SK-N-SH (cell line): Measurements from ENCODE around the gene NLK. TPM values are rescaled to one million over a fixed set of nuclear protein-coding genes. Genes with fewer than 3 reads are reported as not detected.

ENCODE experiments used
- CTCF ChIA-PET: fragments of 300-600, 350-600 bp; formaldehyde crosslinking; extraction: SDS; loops from one replicate; lab custom pipeline; 2021; lab: Yijun Ruan, JAX
- POLR2A ChIA-PET: fragments of 350-600 bp; sonication (Branson Sonifier 250); formaldehyde crosslinking; extraction: SDS; loops from one replicate; lab custom pipeline; 2020; ENCODE audit warnings: antibody characterized with exemption, inconsistent platforms; lab: Yijun Ruan, JAX
- DNase-seq: peaks from one replicate; pipeline ENCODE4 v3.0.0; 2012
- H2AFZ ChIP-seq: fragments of 200-600 bp; sonication (generic); 2 replicates; pipeline ENCODE4 v1.8.1; 2016; ENCODE audit warnings: antibody characterized with exemption, mild to moderate bottlenecking, low read depth
- H3F3A ChIP-seq: fragments of 200-600 bp; sonication (generic); replicated peaks from 2 replicates; pipeline ENCODE3; 2016; ENCODE audit warnings: antibody characterized with exemption, mild to moderate bottlenecking; ENCODE audit not compliant: insufficient read depth
- H3K27ac ChIP-seq, 2 experiments: fragments of 200-500 bp in 1 of 2; fragments of 200-600 bp in 1 of 2; sonication (Bioruptor generic) in 1 of 2; sonication (generic), shearing (Covaris generic) in 1 of 2; 2 replicates each; pipeline versions ENCODE4 v1.5.1 to v1.6.1; 2014 to 2016; ENCODE audit warnings: low read depth in 2 of 2, inconsistent platforms in 1 of 2, low read length in 1 of 2, mild to moderate bottlenecking in 1 of 2, mixed read lengths in 1 of 2
- H3K27me3 ChIP-seq: fragments of 200-600 bp; sonication (generic), shearing (Covaris generic); 2 replicates; pipeline ENCODE4 v1.6.1; 2016; ENCODE audit warnings: mixed run types; ENCODE audit not compliant: insufficient read depth
- H3K36me3 ChIP-seq, 2 experiments: fragments of 200-500 bp in 1 of 2; fragments of 200-600 bp in 1 of 2; sonication (Bioruptor generic) in 1 of 2; sonication (generic) in 1 of 2; replicated peaks in 1 of 2; 2 replicates each; pipeline versions ENCODE3 to v1.5.1; 2014 to 2016; ENCODE audit warnings: low read length in 1 of 2, mild to moderate bottlenecking in 1 of 2; ENCODE audit not compliant: insufficient read depth in 2 of 2, control insufficient read depth in 1 of 2
- H3K4me1 ChIP-seq, 2 experiments: fragments of 200-500 bp in 1 of 2; fragments of 200-600 bp in 1 of 2; sonication (Bioruptor generic) in 1 of 2; sonication (generic), shearing (Covaris generic) in 1 of 2; 2 replicates each; pipeline versions ENCODE4 v1.5.1 to v1.6.1; 2014 to 2016; ENCODE audit warnings: low read depth in 1 of 2, low read length in 1 of 2, mixed run types in 1 of 2; ENCODE audit not compliant: insufficient read depth in 2 of 2, control insufficient read depth in 1 of 2
- H3K4me2 ChIP-seq: fragments of 200-600 bp; sonication (generic), shearing (Covaris generic); 2 replicates; pipeline ENCODE4 v1.6.1; 2017; ENCODE audit warnings: mixed run types
- H3K4me3 ChIP-seq, 2 experiments: fragments of 200-500 bp in 1 of 2; fragments of 200-600 bp in 1 of 2; sonication (Bioruptor generic) in 1 of 2; sonication (generic), shearing (Covaris generic) in 1 of 2; 2 replicates each; pipeline versions ENCODE4 v1.5.1 to v1.8.1; 2014 to 2016; ENCODE audit warnings: low read depth in 2 of 2, inconsistent platforms in 1 of 2, low read length in 1 of 2, mild to moderate bottlenecking in 1 of 2, mixed read lengths in 1 of 2, moderate library complexity in 1 of 2
- H3K79me2 ChIP-seq: fragments of 200-600 bp; sonication (generic); 2 replicates; pipeline ENCODE4 v1.8.1; 2017; ENCODE audit warnings: mild to moderate bottlenecking; ENCODE audit not compliant: insufficient read depth
- H3K9ac ChIP-seq: fragments of 200-600 bp; sonication (generic); 2 replicates; pipeline ENCODE4 v1.6.1; 2017; ENCODE audit warnings: mixed run types
- H3K9me2 ChIP-seq: fragments of 200-600 bp; sonication (generic); 2 replicates; pipeline ENCODE4 v1.6.1; 2017; ENCODE audit warnings: mixed run types
- H3K9me3 ChIP-seq: fragments of 200-600 bp; sonication (generic); 2 replicates; pipeline ENCODE4 v1.6.1; 2017; ENCODE audit warnings: mixed run types, mild to moderate bottlenecking, moderate library complexity
- H4K20me1 ChIP-seq: fragments of 200-600 bp; sonication (generic); 2 replicates; pipeline ENCODE4 v1.6.1; 2017; ENCODE audit warnings: mild to moderate bottlenecking, mixed run types; ENCODE audit not compliant: insufficient read depth
- CHD2 ChIP-seq: fragments of 150-350 bp; IDR thresholded peaks from 2 replicates; pipeline ENCODE4 v1.6.1; 2018; ENCODE audit warnings: low read length; ENCODE audit not compliant: partially characterized antibody
- FOSL2 ChIP-seq: IDR thresholded peaks from 2 replicates; pipeline ENCODE4 v1.4.0; 2012; ENCODE audit warnings: low read depth, mild to moderate bottlenecking, moderate library complexity, borderline replicate concordance
- GATA2 ChIP-seq: sonication (generic); formaldehyde crosslinking; IDR thresholded peaks from 2 replicates; pipeline ENCODE4 v1.5.0; 2020; ENCODE audit warnings: mild to moderate bottlenecking, missing genetic modification reagents
- MXI1 ChIP-seq: IDR thresholded peaks from 2 replicates; pipeline ENCODE4 v1.6.1; 2012; ENCODE audit warnings: mild to moderate bottlenecking, low read depth, low read length, improper control_type of control experiment
- NFIC ChIP-seq: IDR thresholded peaks from 2 replicates; pipeline ENCODE4 v1.4.0; 2012; ENCODE audit warnings: borderline replicate concordance
- NRF1 ChIP-seq: IDR thresholded peaks from 2 replicates; pipeline ENCODE4 v1.6.1; 2012; ENCODE audit warnings: low read depth, mild to moderate bottlenecking, low read length
- POLR2AphosphoS5 ChIP-seq: IDR thresholded peaks from 2 replicates; pipeline ENCODE4 v1.6.1; 2012; ENCODE audit warnings: low read depth, low read length
- RAD21 ChIP-seq: IDR thresholded peaks from 2 replicates; pipeline ENCODE4 v1.6.1; 2012; ENCODE audit warnings: mild to moderate bottlenecking, low read length
- RFX5 ChIP-seq: IDR thresholded peaks from 2 replicates; pipeline ENCODE4 v1.6.1; 2012; ENCODE audit warnings: mild to moderate bottlenecking, improper control_type of control experiment, low read length
- SMC3 ChIP-seq: IDR thresholded peaks from 2 replicates; pipeline ENCODE4 v1.6.1; 2012; ENCODE audit warnings: low read depth, low read length, improper control_type of control experiment
- TAF1 ChIP-seq: IDR thresholded peaks from 2 replicates; pipeline ENCODE4 v1.6.1; 2012; ENCODE audit warnings: low read depth, mild to moderate bottlenecking, low read length, moderate library complexity, borderline replicate concordance
- TCF12 ChIP-seq: IDR thresholded peaks from 2 replicates; pipeline ENCODE4 v1.4.0; 2012
- YY1 ChIP-seq: IDR thresholded peaks from 2 replicates; pipeline ENCODE4 v1.4.0; 2012; ENCODE audit warnings: low read depth, mild to moderate bottlenecking
- WGBS: methylation state at CpG from one replicate; pipeline ENCODE4 v1.1.6; 2017; ENCODE audit warnings: low lambda C conversion rate; 5-methylcytosine and 5-hydroxymethylcytosine counted together
- polyA plus RNA-seq, 3 experiments: library from polyadenylated mRNA; depleted of rRNA; stranded (reverse); fragments of >200 nt; gene quantifications; 2 replicates each; pipeline ENCODE4 v1.2.3, GENCODE V29; 2012
- TF ChIP-seq, protein P1 (sequence below): IDR thresholded peaks from 2 replicates; pipeline ENCODE4 v1.4.0; 2012; ENCODE audit warnings: low read depth
- TF ChIP-seq, protein P2 (sequence below): IDR thresholded peaks from 2 replicates; pipeline ENCODE4; 2012
- TF ChIP-seq, protein P3 (sequence below): IDR thresholded peaks from 2 replicates; pipeline ENCODE4 v1.4.0; 2012; ENCODE audit warnings: low read depth, borderline replicate concordance

The NLK gene
- polyA plus RNA-seq, 1 of the 3 experiments (the other 2 are of a cell fraction): 12.3 TPM

DNA sequence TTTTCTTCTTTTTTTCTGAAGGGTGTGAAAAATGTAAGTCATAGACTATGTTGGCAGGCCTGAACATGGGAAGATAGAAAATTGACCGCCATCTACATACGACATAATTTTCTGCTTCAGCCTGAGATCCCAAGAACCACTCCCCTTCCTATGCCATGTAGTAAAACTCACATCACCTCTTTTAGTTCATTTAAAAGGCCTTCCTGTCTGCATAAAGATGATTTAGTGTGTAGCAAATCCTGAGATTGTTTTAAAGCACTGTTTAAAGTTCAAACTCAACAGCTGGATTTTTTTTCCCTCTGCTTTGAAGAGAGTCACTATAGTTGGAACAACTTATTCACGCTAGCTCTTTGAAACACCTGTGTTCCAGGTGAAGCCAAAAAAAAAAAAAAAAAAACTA lies 101.5 kb downstream of the NLK start:
- Histone ChIP-seq H3K27me3 (no peaks in the 10 kb centered on the region), H3K4me1 (peaks cover 0 to 11% of the 10 kb centered on the region in 2 experiments; a peak in 1 of 4 replicates), H4K20me1 (no peaks in the 10 kb centered on the region), H3K9me2 (no peaks in the 10 kb centered on the region), H3K4me2 (no peak overlapping the region), H3K27ac (no peak overlapping the region), H2AFZ (no peak overlapping the region), H3F3A (peaks cover 10% of the 10 kb centered on the region), H3K36me3 (peaks cover 14 to 19% of the 10 kb centered on the region in 2 experiments), H3K79me2 (no peaks in the 10 kb centered on the region), H3K4me3 (no peak overlapping the region), H3K9ac (no peak overlapping the region), H3K9me3 (no peaks in the 10 kb centered on the region)
- ChIA-PET CTCF (interaction anchor here (0.7 kb wide), 1 partner anchor 1431 kb away, joined by 3 read pairs; no protein-coding TSS in a partner anchor), POLR2A (interaction anchor here (0.6 kb wide), 1 partner anchor 101 kb away, joined by 3 read pairs; no protein-coding TSS in a partner anchor)
- no peak for DNase-seq
- TF ChIP-seq, protein P1, sequence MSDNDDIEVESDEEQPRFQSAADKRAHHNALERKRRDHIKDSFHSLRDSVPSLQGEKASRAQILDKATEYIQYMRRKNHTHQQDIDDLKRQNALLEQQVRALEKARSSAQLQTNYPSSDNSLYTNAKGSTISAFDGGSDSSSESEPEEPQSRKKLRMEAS: no peak
- no peak for TF ChIP-seq NRF1
- no peak for TF ChIP-seq YY1
- 98% methylated on average over 3 of the region's 3 CpGs for WGBS

DNA sequence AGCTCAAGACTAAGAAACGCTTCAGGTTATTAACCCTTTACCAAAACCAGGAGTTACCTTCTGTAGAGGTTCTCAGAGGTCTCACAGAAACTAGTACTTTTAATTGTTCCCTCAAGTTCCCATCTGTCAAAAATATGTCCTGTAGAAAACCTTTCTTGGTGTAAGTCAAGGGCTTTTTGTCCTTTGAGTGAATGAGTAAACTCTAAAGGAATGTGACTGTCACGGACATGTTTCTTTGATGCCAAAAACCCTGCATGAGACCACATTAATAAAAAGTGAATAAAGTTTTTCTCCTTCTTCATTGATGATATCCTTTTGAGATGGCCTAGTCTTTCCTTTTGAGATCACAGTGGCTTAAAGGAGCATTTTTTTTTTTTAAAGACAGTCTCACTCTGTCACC lies 102.9 kb downstream of the NLK start:
- Histone ChIP-seq H3K4me1 (peaks cover 0 to 11% of the 10 kb centered on the region in 2 experiments; a peak in 1 of 4 replicates), H3K4me3 (no peak overlapping the region), H3K9me3 (no peaks in the 10 kb centered on the region), H3K27ac (peak overlapping the region in 1 of 2 experiments; percentile 35; a peak in 1 of 4 replicates), H3K79me2 (no peaks in the 10 kb centered on the region), H3K9ac (no peak overlapping the region), H3K4me2 (no peak overlapping the region), H2AFZ (no peak overlapping the region), H4K20me1 (no peaks in the 10 kb centered on the region), H3K27me3 (no peaks in the 10 kb centered on the region), H3K9me2 (no peaks in the 10 kb centered on the region), H3K36me3 (peaks cover 11 to 19% of the 10 kb centered on the region in 2 experiments), H3F3A (peaks cover 10% of the 10 kb centered on the region)
- ChIA-PET CTCF (interaction anchor here (0.9 kb wide), 1 partner anchor 253 kb away, joined by 3 read pairs; no protein-coding TSS in a partner anchor), POLR2A (no interaction called here)
- no peak for DNase-seq
- WGBS: 58% methylated on average over 2 of the region's 2 CpGs
- TF ChIP-seq FOSL2: peak; percentile 21; the same call in 1 of the 2 replicates
- TF ChIP-seq TAF1: no peak
- TF ChIP-seq TCF12: peak; percentile 8; the same call in 1 of the 2 replicates
- no peak for TF ChIP-seq RFX5

DNA sequence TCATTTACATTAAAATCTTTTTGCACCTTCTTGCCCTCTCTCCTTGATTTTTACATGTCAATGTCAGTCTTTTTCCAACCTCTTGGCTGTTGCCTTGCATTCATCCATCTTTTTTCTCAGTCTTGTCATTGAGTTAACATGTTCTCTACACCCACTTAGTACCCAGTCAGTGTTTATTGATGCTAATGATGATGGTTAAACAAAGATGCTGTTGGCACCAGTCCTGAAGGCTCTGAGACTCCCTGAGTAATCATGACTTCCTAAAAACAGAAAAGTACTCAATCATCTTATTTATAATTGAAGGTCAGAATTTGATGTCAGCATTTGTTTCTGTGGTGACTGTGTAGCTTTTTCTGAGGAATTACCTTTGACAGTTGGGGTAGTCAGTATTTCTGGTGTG lies 104.5 kb downstream of the NLK start:
- no peaks in the 10 kb centered on the region for H3K9me3 ChIP-seq
- ChIA-PET CTCF (no interaction called here), POLR2A (no interaction called here)
- DNase-seq: no peak
- H3K27ac ChIP-seq: no peak overlapping the region
- no peak overlapping the region for H2AFZ ChIP-seq
- H3K4me3 ChIP-seq: no peak overlapping the region
- H3K79me2 ChIP-seq: no peaks in the 10 kb centered on the region
- H3K4me2 ChIP-seq: no peak overlapping the region
- H3K4me1 ChIP-seq: peaks cover 5 to 11% of the 10 kb centered on the region in 2 experiments; a peak in 2 of 4 replicates
- TF ChIP-seq, protein P2, sequence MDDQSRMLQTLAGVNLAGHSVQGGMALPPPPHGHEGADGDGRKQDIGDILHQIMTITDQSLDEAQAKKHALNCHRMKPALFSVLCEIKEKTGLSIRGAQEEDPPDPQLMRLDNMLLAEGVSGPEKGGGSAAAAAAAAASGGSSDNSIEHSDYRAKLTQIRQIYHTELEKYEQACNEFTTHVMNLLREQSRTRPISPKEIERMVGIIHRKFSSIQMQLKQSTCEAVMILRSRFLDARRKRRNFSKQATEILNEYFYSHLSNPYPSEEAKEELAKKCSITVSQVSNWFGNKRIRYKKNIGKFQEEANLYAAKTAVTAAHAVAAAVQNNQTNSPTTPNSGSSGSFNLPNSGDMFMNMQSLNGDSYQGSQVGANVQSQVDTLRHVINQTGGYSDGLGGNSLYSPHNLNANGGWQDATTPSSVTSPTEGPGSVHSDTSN: no peak
- no peak for TF ChIP-seq MXI1
- no peak for TF ChIP-seq RAD21
- no peak for TF ChIP-seq NFIC
- TF ChIP-seq CHD2: no peak
- TF ChIP-seq POLR2AphosphoS5: no peak
- no peak for TF ChIP-seq SMC3
- no peak for TF ChIP-seq GATA2 (CRISPR knock-in tag)
- TF ChIP-seq, protein P3, sequence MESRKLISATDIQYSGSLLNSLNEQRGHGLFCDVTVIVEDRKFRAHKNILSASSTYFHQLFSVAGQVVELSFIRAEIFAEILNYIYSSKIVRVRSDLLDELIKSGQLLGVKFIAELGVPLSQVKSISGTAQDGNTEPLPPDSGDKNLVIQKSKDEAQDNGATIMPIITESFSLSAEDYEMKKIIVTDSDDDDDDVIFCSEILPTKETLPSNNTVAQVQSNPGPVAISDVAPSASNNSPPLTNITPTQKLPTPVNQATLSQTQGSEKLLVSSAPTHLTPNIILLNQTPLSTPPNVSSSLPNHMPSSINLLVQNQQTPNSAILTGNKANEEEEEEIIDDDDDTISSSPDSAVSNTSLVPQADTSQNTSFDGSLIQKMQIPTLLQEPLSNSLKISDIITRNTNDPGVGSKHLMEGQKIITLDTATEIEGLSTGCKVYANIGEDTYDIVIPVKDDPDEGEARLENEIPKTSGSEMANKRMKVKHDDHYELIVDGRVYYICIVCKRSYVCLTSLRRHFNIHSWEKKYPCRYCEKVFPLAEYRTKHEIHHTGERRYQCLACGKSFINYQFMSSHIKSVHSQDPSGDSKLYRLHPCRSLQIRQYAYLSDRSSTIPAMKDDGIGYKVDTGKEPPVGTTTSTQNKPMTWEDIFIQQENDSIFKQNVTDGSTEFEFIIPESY: no peak
- no peaks in the 10 kb centered on the region for H3K27me3 ChIP-seq
- H3K9ac ChIP-seq: no peak overlapping the region
- H4K20me1 ChIP-seq: no peaks in the 10 kb centered on the region
- H3F3A ChIP-seq: peaks cover 10% of the 10 kb centered on the region
- peaks cover 9 to 20% of the 10 kb centered on the region in 2 experiments for H3K36me3 ChIP-seq
- no peaks in the 10 kb centered on the region for H3K9me2 ChIP-seq
